NCI-H2081 treated with DMSO at 0.1 percent for 48 hours (cell line): ENCODE results near the gene ARMC6.
A peak's percentile ranks its signal among the peaks of the same experiment; 100 is the strongest.

Experiments used
- DNase-seq: peaks from one replicate; lab custom pipeline; 2025; lab: John Stamatoyannopoulos, UW

The ARMC6 gene

GRCh38 chr19:19054939-19055440, 21.6 kb downstream of the ARMC6 start:
- DNase-seq, result no peak

- DNase-seq, result no peak
These were observed 22.3 kb downstream of the ARMC6 start for GRCh38 chr19:19055701-19056100.

GRCh38 chr19:19056636-19057275, 23.4 kb downstream of the ARMC6 start:
- no peak for DNase-seq

- no peak for DNase-seq
These were observed 23.9 kb downstream of the ARMC6 start for GRCh38 chr19:19057317-19057716.

- no peak for DNase-seq
These were observed 24.3 kb downstream of the ARMC6 start for GRCh38 chr19:19057720-19058119.

GRCh38 chr19:19059018-19059836, 25.8 kb downstream of the ARMC6 start:
- no peak for DNase-seq

- no peak for DNase-seq
These were observed 26.6 kb downstream of the ARMC6 start for GRCh38 chr19:19059837-19060611.

GRCh38 chr19:19061506-19061905, 28.1 kb downstream of the ARMC6 start:
- no peak for DNase-seq

GRCh38 chr19:19062454-19063182, 29.2 kb downstream of the ARMC6 start:
- no peak for DNase-seq

GRCh38 chr19:19063183-19064097, 30.0 kb downstream of the ARMC6 start, which contains the start of gene SLC25A42:
SLC25A42 (plus strand) TSS chr19:19063994; CDS start chr19:19096125, 32,131 bp downstream.
- DNase-seq, result peak; percentile 95

- no peak for DNase-seq
These were observed 30.8 kb downstream of the ARMC6 start for GRCh38 chr19:19064098-19064722.

GRCh38 chr19:19064811-19065745, 31.7 kb downstream of the ARMC6 start:
- DNase-seq, result no peak

GRCh38 chr19:19067276-19068072, 34.1 kb downstream of the ARMC6 start:
- no peak for DNase-seq

- DNase-seq, result no peak
These were observed 35.6 kb downstream of the ARMC6 start for GRCh38 chr19:19068659-19069654.

- DNase-seq, result no peak
These were observed 38.5 kb downstream of the ARMC6 start for GRCh38 chr19:19071897-19072296.

- DNase-seq, result no peak
These were observed 40.9 kb downstream of the ARMC6 start for GRCh38 chr19:19074196-19074882.
